ENCODE results near the gene FADS6.

DNA sequence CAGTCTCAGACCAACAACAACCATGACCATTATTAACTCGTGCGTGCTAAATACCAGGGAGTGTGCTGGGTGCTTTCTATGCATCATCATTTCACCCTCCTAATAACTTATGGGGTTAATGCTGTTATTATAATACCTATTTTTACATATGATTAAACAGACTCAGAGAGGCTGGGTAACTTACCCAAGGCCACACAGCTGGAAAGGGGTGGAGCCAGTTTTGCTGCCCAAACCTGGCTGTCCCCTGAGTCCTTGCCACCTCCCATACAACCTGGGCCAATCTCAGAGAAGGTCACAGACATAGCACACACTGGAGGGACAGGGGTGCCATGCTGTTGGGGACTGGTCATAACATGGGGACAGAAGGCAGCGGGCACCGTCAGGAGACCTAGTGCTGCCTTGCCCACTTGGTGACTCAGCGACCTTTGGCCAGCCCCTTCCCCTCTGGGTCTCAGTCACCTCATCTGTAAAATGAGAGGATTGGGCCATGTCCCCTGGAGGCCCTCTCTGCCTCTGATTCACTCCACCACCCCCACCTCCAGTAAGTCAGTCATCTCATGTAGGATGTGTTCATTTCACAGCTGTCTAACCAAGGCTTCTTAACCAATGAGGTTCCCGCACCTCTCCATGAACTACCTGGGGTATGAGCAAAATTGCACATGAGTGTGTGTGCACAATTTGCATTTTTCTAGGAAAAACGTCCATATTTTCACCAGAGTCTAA lies 11.4 kb upstream of the FADS6 start:
- no peak for TF ChIP-seq POLR2A (IDR thresholded peaks at IDR 0.05)
- TF ChIP-seq, protein P1, sequence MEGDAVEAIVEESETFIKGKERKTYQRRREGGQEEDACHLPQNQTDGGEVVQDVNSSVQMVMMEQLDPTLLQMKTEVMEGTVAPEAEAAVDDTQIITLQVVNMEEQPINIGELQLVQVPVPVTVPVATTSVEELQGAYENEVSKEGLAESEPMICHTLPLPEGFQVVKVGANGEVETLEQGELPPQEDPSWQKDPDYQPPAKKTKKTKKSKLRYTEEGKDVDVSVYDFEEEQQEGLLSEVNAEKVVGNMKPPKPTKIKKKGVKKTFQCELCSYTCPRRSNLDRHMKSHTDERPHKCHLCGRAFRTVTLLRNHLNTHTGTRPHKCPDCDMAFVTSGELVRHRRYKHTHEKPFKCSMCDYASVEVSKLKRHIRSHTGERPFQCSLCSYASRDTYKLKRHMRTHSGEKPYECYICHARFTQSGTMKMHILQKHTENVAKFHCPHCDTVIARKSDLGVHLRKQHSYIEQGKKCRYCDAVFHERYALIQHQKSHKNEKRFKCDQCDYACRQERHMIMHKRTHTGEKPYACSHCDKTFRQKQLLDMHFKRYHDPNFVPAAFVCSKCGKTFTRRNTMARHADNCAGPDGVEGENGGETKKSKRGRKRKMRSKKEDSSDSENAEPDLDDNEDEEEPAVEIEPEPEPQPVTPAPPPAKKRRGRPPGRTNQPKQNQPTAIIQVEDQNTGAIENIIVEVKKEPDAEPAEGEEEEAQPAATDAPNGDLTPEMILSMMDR (IDR thresholded peaks at IDR 0.05): no peak
